ENCODE data around the gene BLZF1.

The BLZF1 gene

GRCh38 chr1:169414952-169415351 lies 47.0 kb downstream of the BLZF1 start:
- H3K36me3 ChIP-seq (ENCODE audit: low read length) = no peaks in the 10 kb centered on the region
- H3F3A ChIP-seq (ENCODE audit: insufficient read depth) = no peaks in the 10 kb centered on the region
- no peaks in the 10 kb centered on the region for H3K79me2 ChIP-seq (ENCODE audit: insufficient read depth, low read length)
- H4K20me1 ChIP-seq (ENCODE audit: low read depth, low read length) = no peaks in the 10 kb centered on the region
- no peaks in the 10 kb centered on the region for H3K27me3 ChIP-seq (ENCODE audit: low read length)
- TF ChIP-seq EZH2phosphoT487 (conservative IDR thresholded peaks at IDR 0.05; ENCODE audit: low read length) (no peak), CTCF (IDR thresholded peaks at IDR 0.05; ENCODE audit: insufficient read depth, low read length, poor library complexity, severe bottlenecking) (no peak)
- no peak overlapping the region for H3K27ac ChIP-seq (ENCODE audit: low read depth, low read length)
- no peak overlapping the region for H3K4me2 ChIP-seq (ENCODE audit: low read depth, low read length, poor library complexity, severe bottlenecking)
- no peaks in the 10 kb centered on the region for H3K9me2 ChIP-seq (replicated peaks; ENCODE audit: insufficient read depth, low read length)
- H3K9ac ChIP-seq (ENCODE audit: low read length) = no peak overlapping the region
- H2AFZ ChIP-seq (ENCODE audit: low read depth, low read length, severe bottlenecking) = no peak overlapping the region
- no peak overlapping the region for H3K4me3 ChIP-seq (ENCODE audit: insufficient read depth, low read length, poor library complexity, severe bottlenecking)
- no peaks in the 10 kb centered on the region for H3K9me3 ChIP-seq (ENCODE audit: insufficient read depth, low read length)

GRCh38 chr1:169421309-169421708 lies 53.3 kb downstream of the BLZF1 start:
- no peak overlapping the region for H2AFZ ChIP-seq (ENCODE audit: low read depth, low read length, severe bottlenecking)
- H3K27me3 ChIP-seq (ENCODE audit: low read length) = no peaks in the 10 kb centered on the region
- H3K4me2 ChIP-seq (ENCODE audit: low read depth, low read length, poor library complexity, severe bottlenecking) = no peak overlapping the region
- no peak overlapping the region for H3K4me3 ChIP-seq (ENCODE audit: insufficient read depth, low read length, poor library complexity, severe bottlenecking)
- no peaks in the 10 kb centered on the region for H3K9me3 ChIP-seq (ENCODE audit: insufficient read depth, low read length)
- H3K27ac ChIP-seq (ENCODE audit: low read depth, low read length) = no peak overlapping the region
- no peaks in the 10 kb centered on the region for H3F3A ChIP-seq (ENCODE audit: insufficient read depth)
- no peaks in the 10 kb centered on the region for H3K9me2 ChIP-seq (replicated peaks; ENCODE audit: insufficient read depth, low read length)
- no peaks in the 10 kb centered on the region for H3K36me3 ChIP-seq (ENCODE audit: low read length)
- H4K20me1 ChIP-seq (ENCODE audit: low read depth, low read length) = no peaks in the 10 kb centered on the region
- no peak for TF ChIP-seq CTCF (IDR thresholded peaks at IDR 0.05; ENCODE audit: insufficient read depth, low read length, poor library complexity, severe bottlenecking)
- TF ChIP-seq EZH2phosphoT487 (conservative IDR thresholded peaks at IDR 0.05; ENCODE audit: low read length) = no peak
- H3K79me2 ChIP-seq (ENCODE audit: insufficient read depth, low read length) = no peaks in the 10 kb centered on the region
- no peak overlapping the region for H3K9ac ChIP-seq (ENCODE audit: low read length)

GRCh38 chr1:169426174-169426705 lies 58.2 kb downstream of the BLZF1 start:
- Histone ChIP-seq H4K20me1 (ENCODE audit: low read depth, low read length) (no peaks in the 10 kb centered on the region), H2AFZ (ENCODE audit: low read depth, low read length, severe bottlenecking) (no peak overlapping the region), H3K36me3 (ENCODE audit: low read length) (no peaks in the 10 kb centered on the region), H3K79me2 (ENCODE audit: insufficient read depth, low read length) (no peaks in the 10 kb centered on the region), H3F3A (ENCODE audit: insufficient read depth) (no peaks in the 10 kb centered on the region), H3K9me3 (ENCODE audit: insufficient read depth, low read length) (no peaks in the 10 kb centered on the region), H3K27me3 (ENCODE audit: low read length) (no peaks in the 10 kb centered on the region), H3K4me2 (ENCODE audit: low read depth, low read length, poor library complexity, severe bottlenecking) (peak overlapping the region; percentile 53), H3K9me2 (replicated peaks; ENCODE audit: insufficient read depth, low read length) (no peaks in the 10 kb centered on the region), H3K27ac (ENCODE audit: low read depth, low read length) (no peak overlapping the region), H3K4me3 (ENCODE audit: insufficient read depth, low read length, poor library complexity, severe bottlenecking) (no peak overlapping the region), H3K9ac (ENCODE audit: low read length) (no peak overlapping the region)
- TF ChIP-seq CTCF (IDR thresholded peaks at IDR 0.05; ENCODE audit: insufficient read depth, low read length, poor library complexity, severe bottlenecking) (no peak), EZH2phosphoT487 (conservative IDR thresholded peaks at IDR 0.05; ENCODE audit: low read length) (no peak)
